Chondrocyte (in vitro differentiated cells): ENCODE measurements around the gene DYRK1B. TPM values are rescaled to one million over a fixed set of nuclear protein-coding genes. Genes with fewer than 3 reads are reported as not detected.

Experiments used
- DNase-seq: peaks from one replicate; pipeline ENCODE4 v3.0.0; 2021; ENCODE audit warnings: mixed read lengths, low spot score
- H3K27ac Mint-ChIP-seq: one replicate; pipeline ENCODE4 v1.8.0; 2021; ENCODE audit warnings: mild to moderate bottlenecking, moderate library complexity, mixed read lengths; ENCODE audit not compliant: unreplicated experiment
- H3K27me3 Mint-ChIP-seq: 2 replicates; pipeline ENCODE4 v1.8.0; 2021; ENCODE audit warnings: low read depth, mixed read lengths
- H3K36me3 Mint-ChIP-seq: 2 replicates; pipeline ENCODE4 v1.8.0; 2021; ENCODE audit warnings: low read depth, mixed read lengths
- H3K4me1 Mint-ChIP-seq: 2 replicates; pipeline ENCODE4 v1.8.0; 2021; ENCODE audit warnings: low read depth, mild to moderate bottlenecking, mixed read lengths
- H3K4me3 Mint-ChIP-seq: one replicate; pipeline ENCODE4 v1.8.0; 2021; ENCODE audit warnings: mild to moderate bottlenecking, moderate library complexity, mixed read lengths; ENCODE audit not compliant: unreplicated experiment
- H3K9me3 Mint-ChIP-seq: 2 replicates; pipeline ENCODE4 v1.8.0; 2021; ENCODE audit warnings: low read depth, mixed read lengths
- CTCF ChIP-seq: fragments of 200-600 bp; sonication (generic); IDR thresholded peaks from 2 replicates; pipeline ENCODE4 v1.5.0; 2021; ENCODE audit warnings: antibody characterized with exemption, mild to moderate bottlenecking, moderate library complexity
- total RNA-seq: library from RNA; stranded (reverse); gene quantifications from 3 replicates; pipeline ENCODE4 v1.2.1, GENCODE V29; 2021

DYRK1B gene
- total RNA-seq, 1 donor from 2014 or later: 20.0 TPM

GRCh38 chr19:39870171-39870971 is 36.4 kb upstream of the DYRK1B start:
- no peak overlapping the region for H3K4me3 Mint-ChIP-seq
- no peak overlapping the region for H3K27ac Mint-ChIP-seq

GRCh38 chr19:39867952-39868351 is 34.0 kb upstream of the DYRK1B start:
- no peaks in the 10 kb centered on the region for H3K9me3 Mint-ChIP-seq
- no peaks in the 10 kb centered on the region for H3K36me3 Mint-ChIP-seq
- TF ChIP-seq CTCF: no peak
- no peaks in the 10 kb centered on the region for H3K4me1 Mint-ChIP-seq
- DNase-seq: peak; percentile 14
- H3K27me3 Mint-ChIP-seq: peaks cover 5% of the 10 kb centered on the region
- H3K4me3 Mint-ChIP-seq: no peak overlapping the region
- H3K27ac Mint-ChIP-seq: no peak overlapping the region

More at GRCh38 chr19:39870171-39870971, 36.4 kb upstream of the DYRK1B start:
- peak; percentile 83 for DNase-seq
- no peaks in the 10 kb centered on the region for H3K9me3 Mint-ChIP-seq
- H3K36me3 Mint-ChIP-seq: no peaks in the 10 kb centered on the region
- no peaks in the 10 kb centered on the region for H3K27me3 Mint-ChIP-seq
- H3K4me1 Mint-ChIP-seq: no peaks in the 10 kb centered on the region
- TF ChIP-seq CTCF: no peak

- no peaks in the 10 kb centered on the region for H3K4me1 Mint-ChIP-seq
- H3K9me3 Mint-ChIP-seq: no peaks in the 10 kb centered on the region
- DNase-seq: peak; percentile 4
- no peaks in the 10 kb centered on the region for H3K36me3 Mint-ChIP-seq
- H3K27me3 Mint-ChIP-seq: peaks cover 8% of the 10 kb centered on the region
- no peak overlapping the region for H3K27ac Mint-ChIP-seq
- no peak for TF ChIP-seq CTCF
- no peak overlapping the region for H3K4me3 Mint-ChIP-seq
These were observed 33.2 kb upstream of the DYRK1B start for GRCh38 chr19:39867133-39867532.

GRCh38 chr19:39865953-39866352 is 32.0 kb upstream of the DYRK1B start:
- Mint-ChIP-seq H3K36me3 (no peaks in the 10 kb centered on the region), H3K9me3 (no peaks in the 10 kb centered on the region), H3K4me1 (no peaks in the 10 kb centered on the region), H3K4me3 (no peak overlapping the region), H3K27me3 (peaks cover 11% of the 10 kb centered on the region), H3K27ac (no peak overlapping the region)
- no peak for TF ChIP-seq CTCF
- no peak for DNase-seq

GRCh38 chr19:39865186-39865585 is 31.2 kb upstream of the DYRK1B start:
- no peak for DNase-seq
- no peak overlapping the region for H3K4me3 Mint-ChIP-seq
- H3K36me3 Mint-ChIP-seq: no peaks in the 10 kb centered on the region
- no peaks in the 10 kb centered on the region for H3K9me3 Mint-ChIP-seq
- no peak for TF ChIP-seq CTCF
- H3K27ac Mint-ChIP-seq: no peak overlapping the region
- peaks cover 12% of the 10 kb centered on the region for H3K27me3 Mint-ChIP-seq
- no peaks in the 10 kb centered on the region for H3K4me1 Mint-ChIP-seq
